ENCODE results near the gene CAPZA1. TPM values are rescaled to one million over a fixed set of nuclear protein-coding genes. Genes with fewer than 3 reads are reported as not detected.
A peak's percentile ranks its signal among the peaks of the same experiment; 100 is the strongest.
"Not testable (repeated sequence)": the region's sequence is repeated elsewhere in the genome, so short reads cannot be mapped to it uniquely, and the experiment has no call there.

CAPZA1 gene
- total RNA-seq, 4 donors from 2014 or later, result 27.1 to 58.1 (median 35.2) TPM

- in situ Hi-C loops (cut with MboI; ENCODE audit: low sequenced_read_pairs in 4 of 4) (no loop called here), intact Hi-C loops (cut with DNase I; ENCODE audit: low total_unique reads) (no loop called here)
- no peak for TF ChIP-seq POLR2A (IDR thresholded peaks at IDR 0.05)
- TF ChIP-seq CTCF (IDR thresholded peaks at IDR 0.05 in 4 of 5, conservative IDR thresholded peaks at IDR 0.05 in 1 of 5), result no peak
- Histone ChIP-seq H3K27me3 (no peaks in the 10 kb centered on the region), H3K9me3 (no peaks in the 10 kb centered on the region), H3K4me1 (peaks cover 22 to 37% of the 10 kb centered on the region in 2 donors), H3K27ac (peak overlapping the region; percentile 22 to 52 (median 31)), H3K4me3 (no peak overlapping the region), H3K36me3 (no peaks in the 10 kb centered on the region)
- ATAC-seq, result no peak
- no peak for DNase-seq
Measured at GRCh38 chr1:112636597-112637253, 17.1 kb downstream of the CAPZA1 start.

GRCh38 chr1:112637254-112638109, 17.9 kb downstream of the CAPZA1 start:
- Histone ChIP-seq H3K36me3 (no peaks in the 10 kb centered on the region), H3K27me3 (no peaks in the 10 kb centered on the region), H3K4me1 (peaks cover 18 to 37% of the 10 kb centered on the region in 2 donors), H3K27ac (peak overlapping the region in 2 of 4 donors; percentile 33 to 52), H3K9me3 (no peaks in the 10 kb centered on the region), H3K4me3 (no peak overlapping the region)
- ATAC-seq, result no peak
- TF ChIP-seq CTCF (IDR thresholded peaks at IDR 0.05 in 4 of 5, conservative IDR thresholded peaks at IDR 0.05 in 1 of 5), result no peak
- TF ChIP-seq POLR2A (IDR thresholded peaks at IDR 0.05), result no peak
- in situ Hi-C loops (cut with MboI; ENCODE audit: low sequenced_read_pairs in 4 of 4) (no loop called here), intact Hi-C loops (cut with DNase I; ENCODE audit: low total_unique reads) (no loop called here)
- no peak for DNase-seq

- in situ Hi-C loops (cut with MboI; ENCODE audit: low sequenced_read_pairs in 4 of 4), result no loop called here
- H3K27ac ChIP-seq, result peak overlapping the region in 2 of 4 donors; percentile 26 to 33
- H3K4me3 ChIP-seq, result no peak overlapping the region
- H3K9me3 ChIP-seq, result no peaks in the 10 kb centered on the region
- no peak for ATAC-seq
- no peak for DNase-seq
- H3K27me3 ChIP-seq, result no peaks in the 10 kb centered on the region
- TF ChIP-seq CTCF (IDR thresholded peaks at IDR 0.05 in 4 of 5, conservative IDR thresholded peaks at IDR 0.05 in 1 of 5), result no peak
- TF ChIP-seq POLR2A (IDR thresholded peaks at IDR 0.05), result no peak
- H3K36me3 ChIP-seq, result no peaks in the 10 kb centered on the region
- peaks cover 17 to 37% of the 10 kb centered on the region in 2 donors for H3K4me1 ChIP-seq
- intact Hi-C loops (cut with DNase I; ENCODE audit: low total_unique reads), result no loop called here
Measured at GRCh38 chr1:112638110-112638428, 18.4 kb downstream of the CAPZA1 start.

- H3K9me3 ChIP-seq; ATAC-seq; H3K36me3 ChIP-seq; H3K27me3 ChIP-seq; in situ Hi-C loops (cut with MboI; ENCODE audit: low sequenced_read_pairs in 4 of 4); H3K4me3 ChIP-seq; H3K27ac ChIP-seq; DNase-seq; intact Hi-C loops (cut with DNase I; ENCODE audit: low total_unique reads): not testable (repeated sequence)
- peaks cover 14 to 23% of the 10 kb centered on the region in 2 donors for H3K4me1 ChIP-seq
Measured at GRCh38 chr1:112640437-112640836, 20.8 kb downstream of the CAPZA1 start.

GRCh38 chr1:112643080-112643479, 23.4 kb downstream of the CAPZA1 start:
- intact Hi-C loops (cut with DNase I; ENCODE audit: low total_unique reads), result no loop called here
- ATAC-seq (no peak), DNase-seq (no peak)
- no peak overlapping the region for H3K4me3 ChIP-seq
- TF ChIP-seq POLR2A (IDR thresholded peaks at IDR 0.05), result no peak
- TF ChIP-seq CTCF (IDR thresholded peaks at IDR 0.05 in 4 of 5, conservative IDR thresholded peaks at IDR 0.05 in 1 of 5), result no peak
- H3K9me3 ChIP-seq, result no peaks in the 10 kb centered on the region
- in situ Hi-C loops (cut with MboI; ENCODE audit: low sequenced_read_pairs in 4 of 4), result no loop called here
- H3K27ac ChIP-seq, result no peak overlapping the region
- H3K27me3 ChIP-seq, result no peaks in the 10 kb centered on the region
- H3K36me3 ChIP-seq, result peaks cover 0 to 9% of the 10 kb centered on the region in 2 donors
- H3K4me1 ChIP-seq, result peaks cover 0 to 4% of the 10 kb centered on the region in 2 donors

Data from gastrocnemius medialis (tissue), 4 donors.